Activated CD4-positive, CD25-positive, alpha-beta regulatory T cell treated with anti-CD3 and anti-CD28 coated beads, Interleukin-2, amount 50 U/mL, for 16 hours (primary cell): ENCODE measurements around the gene AMT.
A peak's percentile ranks its signal among the peaks of the same experiment; 100 is the strongest.
"Not testable (repeated sequence)": the region's sequence is repeated elsewhere in the genome, so short reads cannot be mapped to it uniquely, and the experiment has no call there.

Experiments used
- DNase-seq: peaks from one replicate; pipeline ENCODE4 v3.0.0-alpha.2; 2020; ENCODE audit warnings: low read depth, low spot score

Gene AMT

DNA sequence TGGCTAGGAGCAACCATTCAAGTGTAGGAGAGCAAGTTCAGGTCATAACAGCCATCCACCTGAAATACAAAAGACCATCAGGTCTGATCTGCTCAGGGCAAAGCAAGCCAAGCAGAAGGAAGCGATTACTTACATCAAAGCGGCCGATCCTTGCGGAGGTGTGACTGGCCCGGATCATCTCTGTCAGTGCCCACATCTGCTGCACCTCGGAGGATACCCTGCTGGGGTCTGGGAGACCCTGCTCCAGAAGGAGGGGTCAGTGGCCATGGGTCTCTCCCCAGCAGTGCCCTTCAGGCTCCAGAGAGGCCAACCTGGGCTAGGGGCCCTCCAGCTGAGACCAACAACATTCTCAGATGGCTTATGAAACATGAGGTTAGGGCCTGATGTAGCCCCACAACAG is 2.5 kb upstream of the AMT start:
- no peak for DNase-seq

- no peak for DNase-seq
Observed at GRCh38 chr3:49421890-49422378, 339 bp downstream of the AMT start.

DNA sequence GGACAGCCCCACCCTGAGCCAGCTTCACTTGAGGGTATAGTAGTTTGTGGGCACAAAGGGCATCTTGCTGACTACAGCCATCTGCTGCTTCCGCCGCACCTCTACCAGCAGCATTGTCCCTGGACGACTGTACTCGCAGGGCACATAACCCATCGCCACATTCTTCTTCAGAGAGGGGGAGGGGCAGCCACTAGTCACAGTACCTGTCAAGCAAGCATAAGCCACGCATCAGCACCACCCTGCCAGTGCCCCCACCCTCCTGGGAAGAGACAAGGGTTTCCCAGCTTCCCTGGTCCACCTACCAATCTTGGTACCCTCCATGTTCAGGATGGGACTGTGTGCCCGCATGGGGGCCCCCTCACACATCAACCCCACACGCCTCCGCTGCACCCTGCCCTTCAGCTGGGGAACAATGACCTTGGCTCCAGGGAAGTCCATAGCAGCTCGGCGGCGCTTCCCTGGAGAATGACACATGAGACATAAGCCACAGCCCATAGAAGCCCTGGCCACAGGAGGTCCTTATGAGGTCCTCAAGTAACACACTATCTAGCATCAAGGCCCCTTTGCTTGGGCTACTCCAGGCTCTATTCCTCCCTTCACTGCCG is 4.7 kb downstream of the AMT start:
- no peak for DNase-seq

- no peak for DNase-seq
Observed at GRCh38 chr3:49416867-49417266, 5.4 kb downstream of the AMT start.

DNA sequence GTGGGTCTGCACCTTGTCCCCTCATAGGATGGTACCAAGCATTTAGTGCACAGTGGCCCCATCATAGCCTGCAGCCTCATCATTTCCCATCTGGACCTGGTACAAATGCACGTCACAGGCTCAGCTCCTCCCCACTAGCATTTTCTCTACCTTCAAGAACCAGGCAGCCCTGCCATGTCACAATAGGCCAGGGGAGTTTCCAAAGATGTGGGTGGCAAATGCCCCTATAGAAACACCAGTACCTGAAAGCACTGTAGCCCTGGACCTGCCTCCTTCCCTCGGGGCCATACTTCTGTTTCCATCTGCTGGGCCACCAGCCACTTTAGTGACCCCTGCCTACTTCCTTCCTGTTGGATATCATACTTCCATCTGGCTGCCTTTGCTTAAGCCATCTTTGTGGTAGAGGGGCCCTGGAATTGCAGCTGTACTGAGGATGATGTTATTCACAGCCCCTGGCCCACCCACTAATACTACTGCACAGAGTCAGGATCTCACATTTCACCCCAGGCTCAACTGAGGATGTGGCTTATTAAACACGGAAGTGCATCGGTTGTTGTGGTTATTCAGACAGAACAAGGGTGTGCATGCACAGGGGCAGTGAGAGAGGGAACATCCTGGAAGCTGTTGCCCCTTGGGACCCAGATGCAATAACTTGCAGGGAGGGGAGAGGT is 6.2 kb downstream of the AMT start:
- peak; percentile 42 for DNase-seq

- DNase-seq, result no peak
Observed at GRCh38 chr3:49414753-49415152, 7.5 kb downstream of the AMT start.

- DNase-seq, result no peak
Observed at GRCh38 chr3:49413338-49413734, 8.9 kb downstream of the AMT start.

- no peak for DNase-seq
Observed at GRCh38 chr3:49412632-49413337, 9.5 kb downstream of the AMT start.

GRCh38 chr3:49411968-49412631 is 10.2 kb downstream of the AMT start, which contains the start of the genes RHOA and TCTA:
RHOA (minus strand) TSS chr3:49411976; CDS start chr3:49375589, 36,387 bp downstream.
TCTA (plus strand) TSS chr3:49412423; CDS start chr3:49412427, 4 bp downstream.
- DNase-seq, result peak; percentile 98

- peak; percentile 31 for DNase-seq
Observed at GRCh38 chr3:49411535-49411967, 10.7 kb downstream of the AMT start.

- no peak for DNase-seq
Observed at GRCh38 chr3:49410846-49411534, 11.3 kb downstream of the AMT start.

DNA sequence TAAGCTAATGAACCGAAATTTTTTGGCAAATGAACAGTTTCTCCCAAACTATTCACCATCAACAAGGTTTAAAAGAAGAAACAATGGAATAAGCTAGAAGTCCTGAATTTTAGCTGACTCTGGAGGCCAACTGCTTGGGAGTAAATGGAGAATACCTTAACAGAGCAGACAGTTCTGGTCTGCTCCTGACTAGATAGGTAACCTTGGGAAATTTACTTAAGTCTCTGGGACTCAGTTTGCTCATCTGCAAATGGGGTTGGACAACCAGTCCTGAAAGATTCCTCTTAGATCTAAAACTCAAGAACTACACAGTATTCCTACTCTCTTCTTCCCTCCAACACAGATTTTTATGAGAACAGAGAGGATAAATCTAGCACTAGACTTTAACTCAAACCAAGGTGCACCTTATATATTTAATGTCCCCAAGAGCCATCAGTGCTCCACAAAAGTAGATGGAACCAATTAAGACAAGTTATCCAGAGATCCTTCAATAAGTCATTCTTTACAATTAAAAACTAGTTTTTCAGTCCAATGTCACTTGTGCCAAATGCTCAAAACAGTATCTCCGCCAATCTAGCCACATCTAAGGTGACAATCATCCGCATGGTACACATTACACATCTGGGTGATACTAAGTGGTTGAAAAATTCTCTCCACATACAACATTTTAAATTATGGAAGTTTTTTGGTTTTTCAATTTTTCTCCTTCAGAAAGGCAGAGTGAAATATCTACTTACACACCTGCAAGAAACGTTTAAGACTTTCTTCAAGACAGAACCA is 12.0 kb downstream of the AMT start:
- no peak for DNase-seq

- no peak for DNase-seq
Observed at GRCh38 chr3:49406571-49407565, 15.4 kb downstream of the AMT start.

DNA sequence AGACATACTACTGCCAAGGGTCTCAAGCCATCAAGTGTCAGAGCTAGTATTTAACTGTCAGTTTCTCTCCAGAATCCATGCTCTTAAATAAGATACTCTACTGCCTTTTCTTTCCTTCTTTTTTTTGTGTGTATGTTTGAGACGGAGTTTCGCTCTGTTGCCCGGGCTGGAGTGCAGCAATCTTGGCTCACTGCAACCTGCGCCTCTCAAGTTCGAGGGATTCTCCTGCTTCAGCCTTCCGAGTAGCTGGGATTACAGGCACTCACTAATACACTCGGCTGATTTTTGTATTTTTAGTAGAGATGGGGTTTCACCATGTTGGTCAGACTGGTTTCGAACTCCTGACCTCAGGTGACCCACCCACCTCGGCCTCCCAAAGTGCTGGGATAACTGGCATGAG is 16.7 kb downstream of the AMT start:
- not testable (repeated sequence) for DNase-seq

DNA sequence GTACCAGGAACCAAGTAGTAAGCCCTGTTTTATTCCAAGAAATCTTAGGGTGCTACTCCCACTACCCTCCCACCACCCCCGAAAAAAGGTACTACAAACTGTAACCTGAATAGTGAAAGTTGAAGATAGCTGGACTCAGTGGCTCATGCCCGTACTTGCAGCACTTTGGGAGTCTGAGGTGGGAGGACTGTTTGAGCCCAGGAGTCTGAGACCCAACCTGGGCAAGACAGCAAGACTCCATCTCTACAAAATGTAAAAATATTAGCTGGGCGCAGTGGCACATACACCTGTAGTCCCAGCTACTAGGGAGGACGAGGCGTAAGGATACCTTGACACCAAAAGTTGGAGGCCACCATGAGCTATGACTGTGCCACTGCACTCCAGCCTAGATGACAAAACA is 18.4 kb downstream of the AMT start:
- DNase-seq, result no peak

DNA sequence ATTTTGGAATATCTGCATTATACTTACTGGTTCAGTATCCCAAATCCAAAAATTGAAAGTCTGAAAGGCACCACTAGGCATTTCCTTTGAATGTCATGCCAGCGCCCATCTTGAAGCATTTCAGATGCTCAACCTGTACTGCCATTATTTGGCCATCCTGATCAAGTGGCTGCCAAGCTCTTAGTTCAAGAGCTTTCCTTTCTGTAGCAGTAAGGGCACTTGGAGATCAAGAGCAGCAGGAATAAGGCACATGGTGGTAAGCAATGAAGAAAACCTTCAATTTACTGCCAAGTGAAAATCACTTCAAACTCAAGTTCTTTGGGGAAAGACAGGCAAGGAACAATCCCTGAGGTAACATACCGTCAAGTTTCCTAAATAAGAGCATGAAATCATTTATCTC is 20.5 kb downstream of the AMT start:
- DNase-seq, result no peak

DNA sequence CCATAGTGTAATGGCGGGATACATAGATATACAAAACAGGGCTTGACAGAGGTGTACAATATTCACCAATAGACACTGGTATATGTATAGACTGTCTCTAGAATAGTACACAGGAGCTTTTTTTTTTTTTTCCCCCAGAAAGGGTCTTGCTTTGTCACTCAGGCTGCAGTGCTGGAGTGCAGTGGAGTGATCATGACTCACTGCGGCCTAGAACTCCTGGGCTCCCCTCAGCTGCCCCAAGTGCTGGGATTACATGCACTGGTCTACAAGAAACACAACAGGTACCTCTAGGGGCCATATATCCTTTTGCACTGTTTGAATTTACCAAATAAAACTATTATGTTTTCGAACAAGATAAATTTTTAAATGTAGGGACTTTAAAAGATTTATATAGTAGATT is 22.8 kb downstream of the AMT start:
- DNase-seq, result no peak

DNA sequence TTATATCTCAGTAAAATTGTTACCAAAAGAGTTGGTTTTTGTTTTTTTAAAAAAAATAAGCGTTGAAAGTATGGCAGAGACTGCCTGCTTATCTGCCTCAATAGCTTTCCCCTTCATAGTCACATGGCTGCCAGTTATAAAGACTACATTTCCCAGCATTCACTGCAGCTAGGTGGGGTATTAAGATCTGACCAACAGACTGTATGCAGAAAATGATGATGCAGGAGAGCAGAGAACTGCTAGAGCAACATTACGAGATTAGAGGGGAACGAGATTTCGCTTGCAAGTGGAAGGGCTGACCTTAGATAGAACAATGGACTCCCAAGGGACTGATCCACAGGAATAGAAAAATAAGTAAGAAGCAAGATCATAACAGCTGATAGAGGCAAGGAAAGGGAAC is 24.8 kb downstream of the AMT start:
- DNase-seq, result no peak

DNA sequence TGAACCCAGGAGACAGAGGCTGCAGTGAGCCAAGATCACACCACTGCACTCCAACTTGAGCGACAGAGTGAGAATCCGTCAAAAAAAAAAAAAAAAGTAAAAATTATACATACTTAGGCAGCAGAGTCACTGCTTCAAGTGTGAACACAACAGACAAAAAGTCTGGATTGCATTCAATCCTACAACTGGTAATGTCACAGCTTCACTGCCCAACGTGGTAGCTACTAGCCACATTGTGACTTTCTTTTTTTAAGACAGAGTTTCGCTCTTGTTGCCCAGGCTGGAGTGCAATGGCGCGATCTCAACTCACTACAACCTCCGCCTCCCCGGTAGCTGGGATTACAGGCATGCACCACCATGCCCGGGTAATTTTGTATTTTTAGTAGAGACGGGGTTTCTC is 31.0 kb downstream of the AMT start:
- not testable (repeated sequence) for DNase-seq
